ENCODE data around the gene ARFGAP3.

The ARFGAP3 gene

GRCh38 chr22:42820045-42820763, 36.9 kb downstream of the ARFGAP3 start:
- DNase-seq (ENCODE audit: low spot score) = no peak

- no peak for DNase-seq (ENCODE audit: low spot score)
These were observed 37.5 kb downstream of the ARFGAP3 start for GRCh38 chr22:42819412-42820044.

- no peak for DNase-seq (ENCODE audit: low spot score)
These were observed 39.5 kb downstream of the ARFGAP3 start for GRCh38 chr22:42817556-42817955.

- no peak for DNase-seq (ENCODE audit: low spot score)
These were observed 40.7 kb downstream of the ARFGAP3 start for GRCh38 chr22:42816336-42816735.

GRCh38 chr22:42814616-42815015, 42.5 kb downstream of the ARFGAP3 start:
- no peak for DNase-seq (ENCODE audit: low spot score)

- no peak for DNase-seq (ENCODE audit: low spot score)
These were observed 42.9 kb downstream of the ARFGAP3 start for GRCh38 chr22:42814215-42814614.

GRCh38 chr22:42813501-42813900, 43.6 kb downstream of the ARFGAP3 start:
- no peak for DNase-seq (ENCODE audit: low spot score)

GRCh38 chr22:42811459-42811858, 45.6 kb downstream of the ARFGAP3 start:
- no peak for DNase-seq (ENCODE audit: low spot score)

- DNase-seq (ENCODE audit: low spot score) = no peak
These were observed 48.6 kb downstream of the ARFGAP3 start for GRCh38 chr22:42808521-42808920.

GRCh38 chr22:42807185-42807584, 49.9 kb downstream of the ARFGAP3 start:
- DNase-seq (ENCODE audit: low spot score) = peak; percentile 11

- peak; percentile 57 for DNase-seq (ENCODE audit: low spot score)
These were observed 50.9 kb downstream of the ARFGAP3 start for GRCh38 chr22:42805998-42806830.

- peak; percentile 50 for DNase-seq (ENCODE audit: low spot score)
These were observed 51.8 kb downstream of the ARFGAP3 start for GRCh38 chr22:42805016-42805997.

GRCh38 chr22:42803389-42803788, 53.7 kb downstream of the ARFGAP3 start:
- peak; percentile 56 for DNase-seq (ENCODE audit: low spot score)

GRCh38 chr22:42801252-42802080, 55.6 kb downstream of the ARFGAP3 start:
- DNase-seq (ENCODE audit: low spot score) = peak; percentile 56

GRCh38 chr22:42800451-42801251, 56.4 kb downstream of the ARFGAP3 start:
- peak; percentile 54 for DNase-seq (ENCODE audit: low spot score)

- DNase-seq (ENCODE audit: low spot score) = peak; percentile 47
These were observed 57.3 kb downstream of the ARFGAP3 start for GRCh38 chr22:42799461-42800405.

GRCh38 chr22:42799061-42799460, 58.0 kb downstream of the ARFGAP3 start:
- DNase-seq (ENCODE audit: low spot score) = peak; percentile 25

GRCh38 chr22:42797011-42797410, 60.1 kb downstream of the ARFGAP3 start:
- DNase-seq (ENCODE audit: low spot score) = peak; percentile 18

- peak; percentile 51 for DNase-seq (ENCODE audit: low spot score)
These were observed 61.0 kb downstream of the ARFGAP3 start for GRCh38 chr22:42796081-42796480.

Data from left forelimb (tissue), 1 donor.